HepG2 (cell line): Measurements from ENCODE around the gene METTL22. TPM values are rescaled to one million over a fixed set of nuclear protein-coding genes. Genes with fewer than 3 reads are reported as not detected.

Experiments
- CBX2 ChIP-seq, 2 experiments: fragments of 200-600 bp in 1 of 2; sonication (generic); formaldehyde crosslinking in 1 of 2; IDR thresholded peaks; 2 replicates each; pipeline versions ENCODE4 v1.7.0 to v1.8.1; 2018 to 2022; ENCODE audit warnings: low read depth in 2 of 2, low read length in 1 of 2, mild to moderate bottlenecking in 1 of 2, missing genetic modification reagents in 1 of 2
- CENPX ChIP-seq: sonication (generic); formaldehyde crosslinking; IDR thresholded peaks from 2 replicates; pipeline ENCODE4 v1.9.0; 2021; ENCODE audit warnings: mild to moderate bottlenecking, missing genetic modification reagents, moderate library complexity
- GPBP1L1 ChIP-seq: sonication (generic); formaldehyde crosslinking; IDR thresholded peaks from 2 replicates; pipeline ENCODE4 v1.5.0; 2020; ENCODE audit warnings: mild to moderate bottlenecking, missing genetic modification reagents
- HNF4G ChIP-seq, 2 experiments: sonication (generic) in 1 of 2; formaldehyde crosslinking in 1 of 2; IDR thresholded peaks; 2 replicates each; pipeline versions ENCODE4 v1.4.0 to v1.6.1; 2011 to 2020; ENCODE audit warnings: borderline replicate concordance in 2 of 2, low read depth in 2 of 2, mild to moderate bottlenecking in 2 of 2, low read length in 1 of 2, missing genetic modification reagents in 1 of 2, moderate library complexity in 1 of 2
- HOXA9 ChIP-seq: sonication (generic); formaldehyde crosslinking; IDR thresholded peaks from 2 replicates; pipeline ENCODE4 v1.8.1; 2022; ENCODE audit warnings: missing genetic modification reagents, mild to moderate bottlenecking, moderate library complexity, borderline replicate concordance
- KDM6A ChIP-seq: IDR thresholded peaks from 2 replicates; pipeline ENCODE4 v1.6.1; 2016; ENCODE audit warnings: low read depth
- SMYD3 ChIP-seq: sonication (generic); formaldehyde crosslinking; IDR thresholded peaks from 2 replicates; pipeline ENCODE4 v1.8.1; 2023; ENCODE audit warnings: mild to moderate bottlenecking, missing genetic modification reagents
- SYNCRIP ChIP-seq: fragments of 200-400 bp; formaldehyde crosslinking; IDR thresholded peaks from 2 replicates; pipeline ENCODE4 v1.6.1; 2018; ENCODE audit warnings: mild to moderate bottlenecking, low read depth, low read length; ENCODE audit not compliant: insufficient read depth
- ZBTB44 ChIP-seq: sonication (generic); formaldehyde crosslinking; IDR thresholded peaks from 2 replicates; pipeline ENCODE4 v1.4.0; 2020; ENCODE audit warnings: missing genetic modification reagents
- ZNF143 ChIP-seq: sonication (generic); formaldehyde crosslinking; IDR thresholded peaks from 2 replicates; pipeline ENCODE4 v1.4.0; 2020; ENCODE audit warnings: missing genetic modification reagents
- ZNF180 ChIP-seq: sonication (generic); formaldehyde crosslinking; IDR thresholded peaks from 2 replicates; pipeline ENCODE4 v1.4.0; 2020; ENCODE audit warnings: low read depth, missing genetic modification reagents, borderline replicate concordance
- ZNF205 ChIP-seq: IDR thresholded peaks from 2 replicates; pipeline ENCODE4 v1.6.1; 2018; ENCODE audit warnings: missing biosample characterization, missing genetic modification reagents
- ZNF264 ChIP-seq: sonication (generic); formaldehyde crosslinking; IDR thresholded peaks from 2 replicates; pipeline ENCODE4 v1.4.0; 2020; ENCODE audit warnings: missing genetic modification reagents
- ZNF362 ChIP-seq: sonication (generic); formaldehyde crosslinking; IDR thresholded peaks from 2 replicates; pipeline ENCODE4 v1.4.0; 2020; ENCODE audit warnings: missing genetic modification reagents, mild to moderate bottlenecking, borderline replicate concordance
- ZNF414 ChIP-seq: sonication (generic); formaldehyde crosslinking; IDR thresholded peaks from 2 replicates; pipeline ENCODE4 v1.5.0; 2020; ENCODE audit warnings: missing genetic modification reagents
- ZNF574 ChIP-seq: sonication (generic); formaldehyde crosslinking; IDR thresholded peaks from 2 replicates; pipeline ENCODE4 v1.4.0; 2020; ENCODE audit warnings: missing genetic modification reagents
- ZNF615 ChIP-seq: sonication (generic); formaldehyde crosslinking; IDR thresholded peaks from 2 replicates; pipeline ENCODE4 v1.5.0; 2020; ENCODE audit warnings: mild to moderate bottlenecking, missing genetic modification reagents, borderline replicate concordance
- polyA plus RNA-seq, 8 experiments: library from polyadenylated mRNA; depleted of rRNA in 3 of 8; stranded (reverse) in 7 of 8; unstranded in 1 of 8; fragments of >200 nt; fragmentation: Illumina TruSeq in 4 of 8; extraction: Trizol in 4 of 8; gene quantifications; 2 replicates each; pipeline versions ENCODE4 v1.2.1 to v1.2.3, GENCODE V29; 2011 to 2016; ENCODE audit warnings: low read depth in 4 of 8, missing spikeins in 1 of 8, mixed read lengths in 1 of 8; ENCODE audit not compliant: insufficient read depth in 1 of 8
- total RNA-seq, 5 experiments: library from RNA; depleted of rRNA; stranded (reverse); fragments of >200 nt; fragmentation: Illumina TruSeq; extraction: Trizol; gene quantifications; 2 replicates each; pipeline ENCODE4 v1.2.3, GENCODE V29; 2016; ENCODE audit warnings: low read depth in 1 of 5

Gene METTL22
- total and polyA plus RNA-seq, 2 of the 13 experiments (the other 11 are each of a cell fraction or from before 2014, with no cell fraction given) = 36.2 to 94.8 TPM

GRCh38 chr16:8621572-8622314, at the start of gene METTL22 (continued):
- TF ChIP-seq HNF4G (IDR thresholded peaks at IDR 0.05; ENCODE audit: borderline replicate concordance, low read depth, low read length) (no peak), HNF4G (CRISPR knock-in tag; IDR thresholded peaks at IDR 0.05; ENCODE audit: borderline replicate concordance, low read depth) (no peak), ZNF180 (peak; percentile 64; the same call in 1 of the 2 replicates), SMYD3 (peak; percentile 58; the same call in 1 of the 2 replicates), KDM6A (no peak), GPBP1L1 (CRISPR knock-in tag) (no peak), CENPX (CRISPR knock-in tag) (no peak), ZNF264 (CRISPR knock-in tag) (peak; percentile 84), ZNF615 (no peak), SYNCRIP (no peak), CBX2 (IDR thresholded peaks at IDR 0.05; ENCODE audit: low read depth, low read length) (no peak), CBX2 (CRISPR knock-in tag; IDR thresholded peaks at IDR 0.05; ENCODE audit: low read depth) (no peak), ZNF362 (CRISPR knock-in tag) (no peak), HOXA9 (CRISPR knock-in tag) (no peak), ZNF574 (CRISPR knock-in tag) (peak; percentile 79), ZNF205 (CRISPR knock-in tag) (peak; percentile 68; the same call in 1 of the 2 replicates), ZNF414 (CRISPR knock-in tag) (no peak), ZNF143 (0 out of 2 replicates have a peak, but pooled peaks have one; percentile 45), ZBTB44 (CRISPR knock-in tag) (peak; percentile 55)
